OCI-M2 (cell line): ENCODE data around the gene COPS4.
A peak's percentile ranks its signal among the peaks of the same experiment; 100 is the strongest.
"Not testable (repeated sequence)": the region's sequence is repeated elsewhere in the genome, so short reads cannot be mapped to it uniquely, and the experiment has no call there.

Experiments
- DNase-seq: peaks from one replicate; lab custom pipeline; 2025; ENCODE audit not compliant: unreplicated experiment; lab: John Stamatoyannopoulos, UW

The COPS4 gene

DNA sequence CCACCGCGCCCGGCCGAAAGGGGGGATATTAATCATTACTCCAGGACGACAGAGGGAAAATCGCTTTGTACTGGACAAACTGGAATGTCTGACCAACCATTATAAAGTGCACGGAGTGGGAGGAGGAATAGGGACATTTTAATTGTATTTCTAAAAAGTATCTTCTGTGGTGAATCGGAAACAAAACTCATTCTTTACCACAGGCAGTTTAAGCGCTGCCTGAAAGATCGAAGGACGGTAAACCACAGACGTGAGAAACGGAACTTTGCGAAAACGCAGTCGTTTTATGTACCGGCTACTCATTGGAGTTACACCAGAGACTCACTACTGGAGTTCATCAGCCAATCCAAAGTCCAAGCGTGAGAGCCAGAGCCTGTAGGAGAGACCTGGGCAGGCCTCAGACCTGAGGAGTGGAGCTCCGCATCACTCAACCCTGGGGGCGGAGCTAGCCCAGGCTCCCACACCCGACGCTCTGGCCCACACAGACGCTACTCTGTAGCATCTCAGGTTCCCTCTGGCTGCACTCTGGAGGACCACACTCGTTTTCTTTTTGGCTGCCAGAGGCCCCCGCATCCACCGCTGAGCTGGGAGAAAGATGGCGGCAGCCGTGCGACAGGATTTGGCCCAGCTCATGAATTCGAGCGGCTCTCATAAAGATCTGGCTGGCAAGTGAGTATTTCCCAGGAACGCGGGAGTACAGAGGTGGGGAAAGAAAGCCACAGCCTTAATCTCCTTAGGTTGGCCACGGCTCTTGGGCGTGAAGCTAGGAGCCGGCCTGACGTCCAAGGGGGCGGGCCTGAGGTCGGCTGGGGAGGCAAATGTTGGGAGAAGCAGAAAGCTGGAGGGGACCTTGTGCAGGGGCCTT lies at the start of gene COPS4:
Gene COPS4, plus strand, starts transcription at position 554 of the 865 bp plus-strand sequence. Its CDS starts 42 bp downstream, at position 596.
- peak; percentile 93 for DNase-seq

DNA sequence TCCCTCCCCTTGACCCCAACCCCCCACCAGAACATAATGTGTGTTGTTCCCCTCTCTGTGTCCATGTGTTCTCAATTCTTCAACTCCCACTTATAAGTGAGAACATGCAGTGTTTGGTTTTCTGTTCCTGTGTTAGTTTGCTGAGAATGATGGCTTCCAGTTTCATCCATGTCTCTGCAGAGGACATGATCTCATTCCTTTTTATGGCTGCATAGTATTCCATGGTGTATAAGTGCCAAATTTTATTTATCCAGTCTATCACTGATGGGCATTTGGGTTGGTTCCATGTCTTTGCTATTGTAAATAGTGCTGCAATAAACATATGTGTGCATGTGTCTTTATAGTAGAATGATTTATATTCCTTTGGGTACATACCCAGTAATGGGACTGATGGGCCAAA lies 47.5 kb upstream of the COPS4 start:
- not testable (repeated sequence) for DNase-seq

DNA sequence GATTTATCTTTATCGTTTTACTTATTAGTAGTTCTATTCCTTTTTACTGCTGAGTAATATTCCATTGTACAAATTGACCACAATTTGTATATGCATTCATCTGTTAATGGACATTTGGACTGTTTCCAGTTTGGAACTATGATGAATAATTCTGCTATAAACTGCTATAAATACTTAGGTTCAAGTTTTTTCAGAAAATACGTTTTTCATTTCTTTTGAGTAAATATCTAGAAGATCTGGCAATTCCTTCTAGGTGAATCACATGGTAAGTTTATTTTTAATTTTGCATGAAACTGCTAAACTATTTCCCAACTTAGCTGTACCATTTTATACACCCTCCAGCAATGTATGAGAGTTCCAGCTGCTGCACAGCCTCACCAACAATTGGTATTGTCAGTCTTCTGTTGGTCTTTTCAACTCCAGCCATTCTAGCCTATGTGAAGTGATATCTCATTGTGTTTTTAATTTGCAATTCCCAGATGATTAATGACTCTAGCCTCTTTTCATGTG lies 46.6 kb upstream of the COPS4 start:
- no peak for DNase-seq

DNA sequence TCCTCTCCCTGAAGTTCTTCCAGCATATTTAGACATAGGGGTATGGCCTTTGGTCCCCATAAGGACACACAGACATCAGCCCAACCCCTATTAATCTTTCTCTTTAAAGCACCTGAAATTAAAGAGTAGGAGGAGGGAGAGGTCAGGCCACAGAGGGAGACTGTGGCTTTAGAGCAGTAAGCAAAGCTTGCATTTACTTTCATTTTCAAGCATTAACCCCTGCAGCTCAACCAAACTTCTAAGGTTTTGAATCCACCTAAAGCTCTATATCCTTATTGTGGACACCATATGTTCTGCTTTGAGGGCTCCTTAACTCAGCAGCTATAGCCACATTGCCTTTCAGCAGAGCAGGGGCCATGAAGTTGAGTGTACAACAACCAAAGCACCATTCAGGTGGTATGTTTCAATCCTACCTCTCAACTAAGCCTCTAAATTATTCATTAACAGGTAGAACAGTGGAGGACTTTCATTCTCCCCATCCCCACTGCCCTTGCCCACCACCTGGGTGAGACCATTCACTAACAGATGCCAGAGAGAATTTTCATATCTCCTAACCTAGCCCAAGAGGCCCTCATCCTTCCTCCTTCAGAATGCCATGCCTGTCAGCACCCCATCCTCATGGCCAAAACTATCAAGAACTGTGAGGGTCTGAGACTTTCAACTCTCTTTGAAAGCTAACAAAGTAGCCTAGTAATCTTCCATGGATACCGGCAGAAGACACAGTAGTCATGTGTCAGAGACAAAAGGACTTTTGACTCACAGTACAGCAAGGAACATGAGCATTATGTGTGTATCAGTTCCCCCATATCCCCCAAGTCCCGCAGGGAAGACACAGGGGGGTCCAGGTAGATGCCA lies 45.2 kb upstream of the COPS4 start:
- DNase-seq, result no peak

DNA sequence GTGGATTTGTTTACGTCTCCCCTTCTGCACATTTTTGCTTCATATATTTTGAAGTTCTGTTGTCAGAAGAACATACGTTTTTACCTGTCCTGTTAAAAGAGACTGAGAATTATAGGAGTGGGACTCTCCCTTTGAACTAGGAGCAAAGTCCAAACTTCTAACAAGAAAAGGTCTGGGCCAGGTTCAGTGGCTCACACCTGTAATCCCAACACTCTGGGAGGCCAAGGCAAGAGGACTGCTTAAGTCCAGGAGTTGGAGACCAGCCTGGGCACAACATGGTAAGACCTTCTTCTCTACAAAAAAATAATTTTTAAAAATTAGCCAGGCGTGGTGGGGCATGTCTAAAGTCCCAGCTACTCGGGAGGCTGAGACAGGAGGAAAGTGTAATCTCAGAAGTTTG lies 40.1 kb upstream of the COPS4 start:
- no peak for DNase-seq

DNA sequence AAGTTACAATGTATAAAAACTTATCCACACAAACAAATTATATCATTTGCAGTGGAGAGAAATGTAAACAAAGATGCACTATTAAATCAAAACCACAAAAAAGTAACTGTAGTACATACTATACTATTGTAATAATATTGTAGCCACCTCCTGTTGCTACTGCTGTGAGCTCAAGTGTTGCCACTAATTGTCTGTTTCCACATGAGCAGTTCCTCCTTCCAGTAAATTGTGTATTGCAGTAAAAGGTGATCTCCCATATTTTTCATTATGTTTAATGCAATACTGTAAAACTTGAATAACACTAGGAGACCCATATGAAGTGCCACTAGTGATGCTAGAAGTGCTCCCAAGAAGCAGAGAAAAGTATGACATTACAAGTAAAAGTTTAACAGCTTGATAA lies 36.1 kb upstream of the COPS4 start:
- no peak for DNase-seq

DNA sequence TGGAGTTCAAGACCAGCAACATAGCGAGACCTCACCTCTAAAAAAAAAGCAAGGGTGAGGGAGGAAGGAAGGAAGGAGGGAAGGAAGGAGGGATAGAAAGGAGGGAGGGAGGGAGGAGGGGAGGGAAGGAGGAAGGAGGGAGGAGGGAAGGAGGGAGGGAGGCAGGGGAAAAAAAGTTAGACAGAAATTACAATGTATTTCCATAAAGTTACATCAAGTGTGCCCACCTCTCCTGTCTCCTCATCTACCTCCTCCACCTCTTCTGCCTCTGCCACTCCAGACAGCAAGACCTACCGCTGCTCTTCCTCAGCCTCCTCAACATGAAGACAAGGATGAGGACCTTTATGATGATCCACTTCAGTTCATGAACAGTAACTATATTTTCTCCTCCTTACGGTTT lies 32.7 kb upstream of the COPS4 start:
- no peak for DNase-seq

DNA sequence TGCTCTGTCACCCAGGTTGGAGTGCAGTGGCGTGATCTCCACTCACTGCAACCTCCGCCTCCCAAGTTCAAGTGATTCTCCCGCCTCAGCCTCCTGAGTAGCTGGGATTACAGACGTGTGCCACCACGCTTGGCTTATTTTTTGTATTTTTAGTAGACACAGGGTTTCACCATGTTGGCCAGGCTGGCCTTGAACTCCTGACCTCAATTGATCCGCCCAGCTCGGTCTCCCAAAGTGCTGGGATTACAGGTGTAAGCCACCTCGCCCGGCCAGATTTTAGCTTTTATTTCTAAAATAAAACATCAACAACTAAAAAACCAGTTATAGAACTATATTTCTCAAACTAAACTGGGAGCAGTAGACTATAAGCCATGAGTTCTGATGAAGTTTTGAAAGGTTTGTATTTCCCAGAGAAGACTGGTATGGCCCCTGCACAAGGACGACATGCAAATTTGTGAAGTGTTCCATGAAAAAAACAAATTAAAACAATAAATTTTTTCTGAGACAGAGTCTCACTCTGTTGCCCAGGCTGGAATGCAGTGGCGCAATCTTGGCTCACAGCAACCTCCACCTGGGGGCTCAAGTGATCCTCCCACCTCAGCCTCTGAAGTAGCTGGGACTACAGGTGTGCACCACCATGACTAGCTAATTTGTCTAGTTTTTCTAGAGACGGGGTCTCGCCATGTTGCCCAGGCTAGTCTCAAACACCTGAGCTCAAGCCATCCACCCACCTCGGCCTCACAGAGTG lies 31.8 kb upstream of the COPS4 start:
- DNase-seq, result not testable (repeated sequence)

DNA sequence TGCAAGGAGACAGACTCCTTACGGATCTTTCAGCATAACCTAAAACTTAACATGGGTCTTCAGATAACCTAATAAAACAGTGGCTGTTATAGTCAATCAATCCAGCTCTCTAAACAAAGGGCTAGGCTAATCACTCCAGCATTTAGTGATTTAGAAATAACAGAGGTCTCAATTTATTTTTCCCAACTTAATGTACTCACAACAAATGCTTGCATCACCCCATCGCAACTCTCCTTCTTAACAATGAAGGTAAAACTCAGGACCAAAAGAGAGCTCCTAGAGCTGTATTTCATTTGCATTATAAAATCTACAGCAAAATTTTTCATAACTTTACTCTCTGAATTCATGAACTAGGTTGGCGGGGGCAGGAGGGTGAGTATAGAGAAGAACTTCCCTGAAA lies 25.5 kb upstream of the COPS4 start:
- no peak for DNase-seq

DNA sequence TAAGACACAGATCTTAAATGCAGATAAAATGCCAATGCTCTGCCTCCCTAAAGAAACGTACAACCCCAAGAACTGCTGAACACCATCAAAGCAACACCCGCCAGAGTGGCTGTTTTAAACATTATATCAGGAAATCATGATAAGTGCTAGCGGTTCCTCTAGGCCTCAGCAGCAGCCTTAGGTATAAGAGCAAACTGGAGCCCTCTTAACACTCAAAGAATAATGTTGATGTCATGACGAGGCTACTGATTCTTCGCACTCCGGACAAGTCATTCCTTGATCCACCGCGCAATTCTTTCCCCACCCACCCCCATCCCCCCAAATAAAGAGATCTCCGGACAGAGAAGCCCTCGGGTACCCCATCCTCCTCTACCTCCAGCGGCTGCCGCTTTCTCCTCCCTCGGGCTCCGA lies 24.9 kb upstream of the COPS4 start:
- DNase-seq, result no peak

DNA sequence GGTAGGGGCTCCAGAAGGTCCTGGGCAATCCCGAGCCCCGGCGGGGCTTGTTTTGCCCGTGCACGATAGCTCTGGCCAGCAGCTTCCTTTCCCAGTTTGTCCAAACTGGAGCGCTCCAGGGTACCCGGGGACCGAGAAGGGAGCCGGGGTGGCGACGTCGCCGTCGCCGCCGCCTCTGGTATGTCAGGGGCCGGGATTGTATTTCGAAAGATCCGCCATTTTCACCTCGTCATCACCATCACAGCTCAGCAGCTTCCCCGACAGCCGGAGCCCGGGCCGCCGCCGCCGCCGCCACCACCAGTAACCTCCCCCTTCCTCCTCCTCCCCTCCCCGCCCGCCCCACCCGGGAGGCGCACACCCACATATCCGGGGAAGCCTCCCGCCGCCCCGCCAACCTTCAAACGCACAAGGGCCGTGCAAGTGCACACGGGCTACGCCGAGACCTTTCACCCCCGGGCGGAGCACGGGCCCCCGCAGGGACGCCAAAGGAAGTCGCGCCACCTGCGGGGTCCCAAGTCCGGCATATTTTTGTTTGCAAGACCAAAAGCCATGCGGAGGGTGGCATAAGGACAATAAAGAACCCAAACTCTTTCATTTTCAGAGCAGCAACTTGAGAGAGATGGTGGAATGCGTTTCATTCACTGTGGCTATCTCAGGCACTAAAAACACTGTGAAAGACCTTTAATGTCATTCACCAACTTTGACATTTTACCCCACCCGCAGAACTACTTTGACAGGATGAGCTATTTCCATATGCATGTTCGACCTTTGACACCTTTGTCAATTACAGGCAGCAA lies 24.3 kb upstream of the COPS4 start, which contains the start of gene LIN54:
Gene LIN54, minus strand, starts transcription at position 302 of the 797 bp plus-strand sequence. CDS start 25,979 bp downstream, outside the sequence.
- DNase-seq, result no peak

DNA sequence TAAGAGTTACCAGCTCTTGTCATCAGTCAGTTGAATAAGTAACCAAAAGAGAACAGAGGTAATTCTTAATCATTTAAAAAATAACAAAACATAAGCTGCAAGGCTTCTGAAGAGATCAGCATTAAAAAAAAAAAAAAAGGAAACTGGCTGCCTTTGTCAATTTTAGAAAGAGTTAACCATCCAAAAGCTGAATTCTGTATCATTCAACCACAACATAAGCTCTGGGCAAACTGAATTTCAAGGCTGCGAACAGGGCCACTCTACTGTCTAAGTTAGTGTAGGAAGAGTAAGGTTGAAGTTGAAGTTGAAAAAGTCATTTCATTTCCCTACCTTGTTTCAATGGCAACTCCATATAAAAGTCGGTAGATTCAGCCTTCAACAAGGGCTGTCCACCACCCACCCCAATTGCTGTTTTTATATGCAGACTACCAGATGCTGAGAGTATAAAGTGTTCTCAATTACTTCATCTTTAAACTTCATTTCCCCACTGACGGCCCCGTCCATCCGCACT lies 23.2 kb upstream of the COPS4 start:
- DNase-seq, result no peak

DNA sequence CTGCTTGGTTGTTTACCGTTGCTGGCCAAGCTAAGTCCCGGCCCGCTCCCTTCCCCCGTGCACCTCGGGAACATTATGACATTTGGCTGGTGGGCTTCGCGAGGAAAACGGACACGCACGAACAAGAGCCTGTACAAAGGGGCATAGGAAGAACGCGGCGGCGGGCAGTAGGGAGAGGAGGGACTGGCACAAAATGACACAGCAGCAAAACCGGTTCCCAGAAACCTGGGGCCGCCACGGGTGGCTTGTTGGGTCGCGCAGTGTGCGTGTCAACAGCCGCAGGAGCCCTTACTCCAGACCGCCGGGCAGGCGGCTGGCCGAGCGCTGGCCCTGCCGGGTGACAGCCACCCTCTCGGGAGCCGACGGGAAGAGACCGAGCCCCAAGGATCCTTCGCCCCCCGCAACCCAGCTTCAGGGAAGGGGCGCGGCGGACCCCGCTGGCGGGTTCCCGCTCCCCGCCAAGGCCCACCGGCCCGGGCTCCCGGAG lies 22.7 kb upstream of the COPS4 start:
- no peak for DNase-seq

DNA sequence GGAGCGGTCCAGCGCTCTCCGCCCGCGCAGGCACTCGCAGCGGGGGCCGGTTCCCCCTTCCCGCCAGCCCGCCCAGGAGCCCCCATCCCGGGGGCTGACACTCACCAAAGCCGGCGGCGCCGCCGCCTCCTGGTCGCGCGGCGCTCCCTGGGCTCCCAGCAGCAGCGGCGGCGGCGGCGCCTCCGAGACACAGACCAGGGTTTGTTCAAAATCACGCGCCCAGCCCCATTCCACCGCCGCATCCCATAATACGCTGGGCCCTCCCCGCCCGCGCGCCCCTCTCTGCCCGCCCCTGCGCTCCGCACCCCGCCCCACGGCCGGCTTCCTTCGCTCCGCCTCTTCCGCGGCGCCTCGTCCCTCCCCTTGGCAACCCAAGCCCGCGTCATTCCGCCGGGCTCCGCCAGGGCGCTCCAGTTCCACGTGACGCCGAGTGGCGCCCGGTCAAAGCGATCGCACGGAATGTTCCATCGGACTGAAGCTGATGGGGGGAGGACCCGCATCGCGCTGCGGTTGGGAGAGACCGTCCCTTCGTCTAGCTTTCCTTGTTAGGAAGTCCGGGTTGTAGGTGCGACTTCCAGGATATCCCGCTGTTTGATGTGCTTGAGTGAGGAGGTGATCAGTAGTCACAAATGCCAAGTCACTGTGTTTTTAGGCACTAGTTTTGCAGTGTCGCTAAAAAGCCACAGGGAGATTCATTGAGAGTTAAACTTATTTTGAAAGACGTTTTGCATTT lies 22.1 kb upstream of the COPS4 start:
- DNase-seq, result peak; percentile 66

DNA sequence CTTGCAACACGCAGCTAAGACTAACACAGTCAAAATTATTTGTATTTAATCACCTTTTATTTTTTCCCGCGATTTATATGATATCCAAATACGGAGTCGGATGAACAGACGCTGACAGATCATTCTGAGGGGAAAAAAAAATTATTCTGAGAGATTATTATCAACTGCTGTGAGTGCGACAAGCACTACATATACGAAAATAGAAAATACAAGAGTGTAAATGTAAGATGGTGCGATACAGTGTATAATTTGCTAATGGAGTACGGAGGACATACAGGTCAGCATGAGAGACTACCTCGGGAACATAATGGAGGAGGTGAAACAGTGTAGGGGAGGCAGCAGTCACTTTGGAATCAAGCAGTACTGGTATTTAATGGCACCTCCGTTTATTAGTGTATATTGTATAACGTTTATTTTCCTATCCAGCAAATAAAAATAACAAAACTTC lies 21.5 kb upstream of the COPS4 start:
- DNase-seq, result no peak

DNA sequence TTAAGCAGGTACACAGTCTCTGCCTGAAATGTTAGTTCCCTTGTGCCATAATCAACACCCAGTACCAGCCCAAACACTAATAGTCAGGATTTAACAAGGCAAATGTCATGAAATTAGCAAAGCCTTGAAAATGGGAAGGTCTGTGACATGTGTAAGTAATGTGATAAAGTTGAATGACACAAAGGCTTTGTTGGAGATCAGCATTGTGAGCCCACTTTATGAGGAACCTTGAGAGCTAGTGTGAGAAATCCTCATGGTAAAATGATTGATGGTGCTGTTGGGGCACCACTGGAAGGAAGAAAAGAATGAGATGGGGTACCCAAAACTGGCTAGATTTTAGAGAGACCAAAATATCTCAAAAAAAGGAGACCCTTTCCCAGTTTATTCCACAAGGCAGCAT lies 21.1 kb upstream of the COPS4 start:
- no peak for DNase-seq

DNA sequence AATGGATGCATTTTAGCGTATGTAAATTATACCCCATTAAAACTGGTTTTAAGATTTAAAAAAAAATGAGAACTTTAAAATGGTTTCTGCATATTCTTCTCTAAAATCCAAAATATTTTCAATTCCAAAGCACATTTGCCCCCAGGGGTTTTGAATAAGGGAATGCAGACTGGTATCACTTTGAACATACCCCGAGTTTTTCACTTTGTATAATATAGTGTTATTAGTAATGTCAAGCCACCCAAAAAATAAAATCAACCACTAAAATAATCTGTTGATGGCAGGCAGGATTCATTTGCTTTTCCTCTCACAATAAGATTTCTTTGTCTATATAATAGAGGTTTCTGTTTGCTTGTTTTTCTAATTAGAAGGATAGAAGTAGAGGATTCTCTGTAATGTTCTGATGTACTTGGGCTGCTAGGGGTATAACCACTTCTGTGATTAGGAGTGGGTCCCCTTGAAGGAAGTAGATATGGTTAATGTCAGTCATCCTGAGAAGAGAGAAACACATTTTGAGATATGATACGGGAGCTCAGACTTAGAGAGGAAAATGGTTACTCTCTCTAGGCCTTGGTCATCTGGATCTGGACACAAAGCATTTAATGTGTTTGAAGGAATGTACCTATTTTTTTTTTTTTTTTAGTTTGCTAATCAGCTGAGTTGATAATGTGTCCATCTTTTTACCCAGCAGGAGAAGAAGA lies 15.0 kb upstream of the COPS4 start:
- no peak for DNase-seq

DNA sequence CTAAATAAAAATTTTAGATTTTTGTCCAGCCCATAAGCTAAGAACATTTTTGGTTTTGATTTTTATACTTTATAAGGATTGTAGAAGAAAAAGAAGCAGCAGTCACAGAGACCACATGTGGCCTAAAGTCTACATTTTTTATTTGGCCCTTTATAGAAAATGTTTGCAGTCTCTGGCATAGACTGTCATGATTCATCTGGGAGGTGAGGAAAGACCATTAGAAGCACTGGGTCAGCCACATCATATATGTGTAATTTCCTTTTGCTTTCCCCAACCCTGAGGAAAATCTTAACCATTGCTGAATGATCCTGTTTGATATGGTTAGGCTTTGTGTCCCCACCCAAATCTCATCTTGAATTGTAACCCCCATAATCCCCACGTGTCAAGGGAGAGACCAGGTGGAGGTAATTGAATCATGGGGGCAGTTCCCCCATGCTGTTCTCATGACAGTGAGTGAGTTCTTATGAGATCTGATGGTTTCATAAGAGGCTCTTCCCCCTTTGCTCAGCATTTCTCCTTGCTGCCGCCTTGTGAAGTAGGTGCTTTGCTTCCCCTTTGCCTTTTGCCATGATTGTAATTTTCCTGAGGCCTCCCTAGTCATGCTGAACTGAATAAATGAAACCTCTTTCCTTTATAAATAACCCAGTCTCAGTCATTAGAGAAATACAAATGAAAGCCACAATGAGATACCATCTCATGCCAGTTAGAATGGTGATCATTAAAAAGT lies 12.1 kb upstream of the COPS4 start:
- DNase-seq, result no peak
